B cell (primary cell): ENCODE measurements around the gene RNF44. TPM values are rescaled to one million over a fixed set of nuclear protein-coding genes. Genes with fewer than 3 reads are reported as not detected.

Experiments
- polyA plus RNA-seq: library from polyadenylated mRNA; depleted of rRNA; stranded (reverse); fragments of >200 nt; gene quantifications from 2 replicates; pipeline ENCODE4 v1.2.3, GENCODE V29; 2012
- small RNA-seq: library from RNA; depleted of rRNA; stranded (forward); fragments of <200 nt; gene quantifications from one replicate; pipeline ENCODE3, GENCODE V24; 2012; ENCODE audit warnings: low replicate concordance, low read depth; ENCODE audit not compliant: insufficient read length
- total RNA-seq, 2 donors: library from RNA; stranded (reverse); fragments of 120-200 nt in 1 of 2; gene quantifications; 1 replicate in 1 of 2; 2 replicates in 1 of 2; pipeline versions ENCODE4 v1.2.3 to v1.2.4, GENCODE V29; 2013 to 2022

The RNF44 gene
- total and polyA plus RNA-seq, 2 donors (not counting 1 experiment from before 2014, with no cell fraction given) = 220 to 262 TPM

Small RNA genes within 50 kb of the gene (small RNA-seq; reads per million reads assigned to genes)
- gene RF00019 (not detected), gene RN7SL684P (not detected)

Other genes with a start within 250 kb of the RNF44 start
- gene KIAA1191, start 175.6 kb downstream of the RNF44 start, total RNA-seq = 82.9 and 88.1 TPM in 2 replicates
- 43.6 and 61.2 TPM in 2 replicates for gene KIAA1191, start 175.6 kb downstream of the RNF44 start, polyA plus RNA-seq
- gene ARL10, start 171.9 kb downstream of the RNF44 start, total RNA-seq = 27.9 and 33.6 TPM in 2 replicates
- gene ARL10, start 171.9 kb downstream of the RNF44 start, polyA plus RNA-seq = 12.1 and 13.1 TPM in 2 replicates
- 25.0 and 25.1 TPM in 2 replicates for gene NOP16, start 148.8 kb downstream of the RNF44 start, total RNA-seq
- gene NOP16, start 148.8 kb downstream of the RNF44 start, polyA plus RNA-seq = 27.8 and 35.5 TPM in 2 replicates
- 70.1 and 80.1 TPM in 2 replicates for gene HIGD2A, start 148.7 kb downstream of the RNF44 start, total RNA-seq
- gene HIGD2A, start 148.7 kb downstream of the RNF44 start, polyA plus RNA-seq = 102 and 212 TPM in 2 replicates
- gene CLTB, start 120.9 kb downstream of the RNF44 start, total RNA-seq = 29.6 and 29.9 TPM in 2 replicates
- gene CLTB, start 120.9 kb downstream of the RNF44 start, polyA plus RNA-seq = 41.7 and 48.0 TPM in 2 replicates
- 35.1 and 41.3 TPM in 2 replicates for gene FAF2, start 89.0 kb downstream of the RNF44 start, total RNA-seq
- 10.9 and 16.0 TPM in 2 replicates for gene FAF2, start 89.0 kb downstream of the RNF44 start, polyA plus RNA-seq
- gene CDHR2, start 11.9 kb upstream of the RNF44 start, total RNA-seq = 1.7 TPM in 2 replicates
- gene CDHR2, start 11.9 kb upstream of the RNF44 start, polyA plus RNA-seq = 0.04 and 0.25 TPM in 2 replicates
- gene GPRIN1, start 72.8 kb upstream of the RNF44 start, total RNA-seq = 2.1 and 2.7 TPM in 2 replicates
- 0.35 and 0.72 TPM in 2 replicates for gene GPRIN1, start 72.8 kb upstream of the RNF44 start, polyA plus RNA-seq
- gene SNCB, start 93.1 kb upstream of the RNF44 start, total RNA-seq = not detected in 2 replicates
- 0.09 and 0.10 TPM in 2 replicates for gene SNCB, start 93.1 kb upstream of the RNF44 start, polyA plus RNA-seq
- gene EIF4E1B, start 93.3 kb upstream of the RNF44 start, total RNA-seq = not detected in 2 replicates
- not detected in 2 replicates for gene EIF4E1B, start 93.3 kb upstream of the RNF44 start, polyA plus RNA-seq
- 21.0 and 23.7 TPM in 2 replicates for gene TSPAN17, start 110.1 kb upstream of the RNF44 start, total RNA-seq
- 20.5 and 24.6 TPM in 2 replicates for gene TSPAN17, start 110.1 kb upstream of the RNF44 start, polyA plus RNA-seq